Kidney epithelial cell (primary cell): ENCODE results near the gene HSF2. TPM values are rescaled to one million over a fixed set of nuclear protein-coding genes. Genes with fewer than 3 reads are reported as not detected.

ENCODE experiments used
- DNase-seq: peaks from one replicate; pipeline ENCODE4 v3.0.0-alpha.2; 2010; ENCODE audit warnings: low read depth
- H3K27me3 ChIP-seq: 2 replicates; pipeline ENCODE4 v1.6.0; 2011; ENCODE audit warnings: low read length; ENCODE audit not compliant: control insufficient read depth, insufficient read depth
- H3K36me3 ChIP-seq: 2 replicates; pipeline ENCODE4 v1.5.1; 2011; ENCODE audit warnings: low read length; ENCODE audit not compliant: control insufficient read depth, insufficient read depth
- H3K4me3 ChIP-seq: 2 replicates; pipeline ENCODE4 v1.5.1; 2011; ENCODE audit warnings: low read depth, mild to moderate bottlenecking, control low read depth, low read length
- CTCF ChIP-seq: IDR thresholded peaks from 2 replicates; pipeline ENCODE4 v1.5.1; 2011; ENCODE audit warnings: mild to moderate bottlenecking, moderate library complexity, low read length, control low read depth, inconsistent platforms; ENCODE audit not compliant: insufficient read depth, poor library complexity, severe bottlenecking
- total RNA-seq: library from RNA; depleted of rRNA; stranded (reverse); fragments of >200 nt; gene quantifications from 2 replicates; pipeline ENCODE4 v1.2.3, GENCODE V29; 2015

The HSF2 gene
- total RNA-seq, 1 donor from 2014 or later: 17.3 TPM

- TF ChIP-seq CTCF: no peak
- Histone ChIP-seq H3K4me3 (no peak overlapping the region), H3K27me3 (no peaks in the 10 kb centered on the region), H3K36me3 (no peaks in the 10 kb centered on the region)
- DNase-seq: no peak
Measured at GRCh38 chr6:122428781-122429180, 29.3 kb downstream of the HSF2 start.

DNA sequence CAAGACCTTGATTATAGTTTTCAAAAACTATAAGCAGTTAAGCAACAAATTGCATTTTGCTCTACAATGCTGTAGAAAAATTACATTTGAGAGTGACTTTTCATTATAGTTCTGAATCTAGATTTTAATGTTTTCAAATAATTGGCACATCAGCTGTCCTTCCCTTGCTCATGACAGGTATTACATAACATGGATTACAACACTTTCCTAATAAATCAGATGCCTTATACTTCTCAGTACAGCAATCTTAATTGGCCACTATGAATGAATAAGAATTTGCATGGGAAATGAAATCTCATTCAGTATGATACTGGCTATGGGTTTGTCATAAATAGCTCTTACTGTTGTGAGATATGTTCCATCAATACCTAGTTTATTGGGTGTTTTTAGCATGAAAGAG, 29.9 kb downstream of the HSF2 start:
- TF ChIP-seq CTCF: no peak
- H3K4me3 ChIP-seq: no peak overlapping the region
- no peak for DNase-seq
- no peaks in the 10 kb centered on the region for H3K27me3 ChIP-seq
- no peaks in the 10 kb centered on the region for H3K36me3 ChIP-seq

DNA sequence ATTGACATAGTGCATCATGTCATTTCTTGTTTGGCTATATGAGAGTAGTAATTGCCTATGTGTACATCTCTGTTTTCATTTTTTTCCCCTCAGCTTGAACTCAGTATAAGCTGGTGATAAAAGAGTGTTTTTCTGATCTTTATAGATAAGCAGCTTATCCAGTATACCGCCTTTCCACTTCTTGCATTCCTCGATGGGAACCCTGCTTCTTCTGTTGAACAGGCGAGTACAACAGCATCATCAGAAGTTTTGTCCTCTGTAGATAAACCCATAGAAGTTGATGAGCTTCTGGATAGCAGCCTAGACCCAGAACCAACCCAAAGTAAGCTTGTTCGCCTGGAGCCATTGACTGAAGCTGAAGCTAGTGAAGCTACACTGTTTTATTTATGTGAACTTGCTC, 32.3 kb downstream of the HSF2 start:
- Histone ChIP-seq H3K4me3 (no peak overlapping the region), H3K36me3 (no peaks in the 10 kb centered on the region), H3K27me3 (no peaks in the 10 kb centered on the region)
- no peak for TF ChIP-seq CTCF
- DNase-seq: no peak

GRCh38 chr6:122432816-122433215, 33.4 kb downstream of the HSF2 start:
- Histone ChIP-seq H3K27me3 (no peaks in the 10 kb centered on the region), H3K4me3 (no peak overlapping the region), H3K36me3 (no peaks in the 10 kb centered on the region)
- DNase-seq: no peak
- TF ChIP-seq CTCF: no peak

DNA sequence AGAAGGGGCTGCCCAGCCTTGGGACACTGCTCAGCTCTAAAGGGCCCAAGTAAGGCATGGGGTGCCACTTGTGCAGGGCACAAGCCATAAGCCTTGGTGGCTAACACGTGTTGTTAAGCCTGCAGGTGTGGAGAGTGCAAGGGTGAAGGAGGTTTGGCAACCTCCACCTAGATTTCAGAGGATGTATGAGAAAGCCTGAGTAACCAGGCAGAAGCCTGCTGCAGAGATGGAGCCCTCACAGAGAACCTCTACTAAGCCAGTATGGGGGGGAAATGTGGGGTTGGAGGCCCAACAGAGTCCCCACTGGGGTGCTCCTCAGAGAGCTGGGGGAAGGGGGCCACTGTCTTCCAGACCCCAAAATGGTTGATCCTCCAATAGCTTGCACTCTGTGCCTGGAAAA, 39.5 kb downstream of the HSF2 start:
- Histone ChIP-seq H3K27me3 (no peaks in the 10 kb centered on the region), H3K4me3 (no peak overlapping the region), H3K36me3 (peaks cover 1% of the 10 kb centered on the region)
- TF ChIP-seq CTCF: no peak
- DNase-seq: no peak

- TF ChIP-seq CTCF: no peak
- Histone ChIP-seq H3K36me3 (no peaks in the 10 kb centered on the region), H3K4me3 (no peak overlapping the region), H3K27me3 (no peaks in the 10 kb centered on the region)
- DNase-seq: no peak
Measured at GRCh38 chr6:122445274-122445673, 45.8 kb downstream of the HSF2 start.
